A549 (cell line): ENCODE measurements around the gene PON2. TPM values are rescaled to one million over a fixed set of nuclear protein-coding genes. Genes with fewer than 3 reads are reported as not detected.
A peak's percentile ranks its signal among the peaks of the same experiment; 100 is the strongest.

Experiments used
- ATAC-seq, 2 experiments: fragments of 200-7000 bp in 1 of 2; fragments of >200 bp in 1 of 2; cut with Nextera tagmentation in 1 of 2; cut with Tn5 transposase in 1 of 2; 3 replicates each; pipeline versions ENCODE4 v1.8.0 to v1.9.1; 2018 to 2020; ENCODE audit warnings: mild to moderate bottlenecking in 1 of 2, moderate library complexity in 1 of 2
- CTCF ChIA-PET: fragments of 300-600 bp; sonication (Branson Sonifier 250); formaldehyde crosslinking; extraction: SDS; loops from one replicate; lab custom pipeline; 2021; ENCODE audit warnings: antibody characterized with exemption, inconsistent platforms; lab: Yijun Ruan, JAX
- POLR2A ChIA-PET: fragments of 350-600 bp; formaldehyde crosslinking; extraction: SDS; loops from one replicate; lab custom pipeline; 2021; ENCODE audit warnings: antibody characterized with exemption, inconsistent platforms; lab: Yijun Ruan, JAX
- DNase-seq, 2 experiments: peaks; one replicate each; pipeline versions ENCODE4 v3.0.0 to v3.0.0-alpha.2; 2011 to 2016; ENCODE audit warnings: low read depth in 1 of 2, low spot score in 1 of 2
- FAIRE-seq: peaks from 2 replicates; lab custom pipeline; 2011; peaks lifted over from hg19 to GRCh38; lab: Jason Lieb, UNC
- H3K27ac ChIP-seq, 2 experiments: fragments of >200 bp; sonication (Bioruptor Twin); formaldehyde crosslinking; 3 replicates each; pipeline ENCODE4 v1.5.1; 2016 to 2017
- H3K4me1 ChIP-seq: fragments of >200 bp; sonication (Bioruptor Twin); formaldehyde crosslinking; 3 replicates; pipeline ENCODE4 v1.6.1; 2016
- H3K4me2 ChIP-seq: fragments of >200 bp; sonication (Bioruptor Twin); formaldehyde crosslinking; 3 replicates; pipeline ENCODE4 v1.6.1; 2016
- H3K4me3 ChIP-seq: fragments of >200 bp; sonication (Bioruptor Twin); formaldehyde crosslinking; 3 replicates; pipeline ENCODE4 v1.5.1; 2016
- H3K9me3 ChIP-seq: fragments of >200 bp; sonication (Bioruptor Twin); formaldehyde crosslinking; 3 replicates; pipeline ENCODE4 v1.6.1; 2016
- BHLHE40 ChIP-seq: IDR thresholded peaks from 2 replicates; pipeline ENCODE4 v1.6.1; 2012; ENCODE audit warnings: low read depth, low read length, inconsistent platforms
- FOXS1 ChIP-seq: fragments of 250-450 bp; sonication (Bioruptor Pico); IDR thresholded peaks from 2 replicates; pipeline ENCODE4 v1.5.0; 2020; ENCODE audit warnings: mild to moderate bottlenecking, moderate library complexity
- HEYL ChIP-seq: fragments of 250-450 bp; sonication (Bioruptor Pico); IDR thresholded peaks from 2 replicates; pipeline ENCODE4 v1.8.0; 2021; ENCODE audit warnings: mild to moderate bottlenecking, moderate library complexity
- HOXA7 ChIP-seq: fragments of 250-450 bp; sonication (Bioruptor Pico); IDR thresholded peaks from 2 replicates; pipeline ENCODE4 v1.5.0; 2020; ENCODE audit warnings: mild to moderate bottlenecking, moderate library complexity
- HOXB13 ChIP-seq: fragments of 250-450 bp; sonication (Bioruptor Pico); IDR thresholded peaks from 2 replicates; pipeline ENCODE4 v1.5.0; 2020; ENCODE audit warnings: low read depth, mild to moderate bottlenecking, moderate library complexity
- JUN ChIP-seq, 2 experiments: fragments of >200 bp; sonication (Bioruptor Twin); formaldehyde crosslinking; IDR thresholded peaks; 2 replicates in 1 of 2; 3 replicates in 1 of 2; pipeline ENCODE4 v1.6.1; 2016 to 2017
- KDM5A ChIP-seq: fragments of 200-600 bp; sonication (generic); IDR thresholded peaks from 2 replicates; pipeline ENCODE4 v1.6.1; 2016; ENCODE audit warnings: antibody characterized with exemption, mild to moderate bottlenecking
- MAFK ChIP-seq: fragments of 450-650 bp; IDR thresholded peaks from 2 replicates; pipeline ENCODE4 v1.6.1; 2014; ENCODE audit not compliant: partially characterized antibody
- MAZ ChIP-seq: fragments of 150-350 bp; IDR thresholded peaks from 2 replicates; pipeline ENCODE4 v1.6.1; 2014; ENCODE audit warnings: antibody characterized with exemption, low read depth, low read length, borderline replicate concordance
- MYC ChIP-seq: IDR thresholded peaks from 2 replicates; pipeline ENCODE4 v1.6.1; 2012; ENCODE audit warnings: mild to moderate bottlenecking, inconsistent platforms, low read length, improper control_type of control experiment, borderline replicate concordance
- PHF8 ChIP-seq: fragments of 200-600 bp; sonication (generic); IDR thresholded peaks from 2 replicates; pipeline ENCODE4 v1.6.1; 2016; ENCODE audit warnings: low read depth, mild to moderate bottlenecking, antibody characterized with exemption, moderate library complexity, borderline replicate concordance
- RAD21 ChIP-seq, 2 experiments: fragments of >200 bp in 1 of 2; sonication (Bioruptor Twin) in 1 of 2; formaldehyde crosslinking in 1 of 2; IDR thresholded peaks in 1 of 2; conservative IDR thresholded peaks in 1 of 2; 2 replicates in 1 of 2; 3 replicates in 1 of 2; pipeline ENCODE4 v1.6.1; 2012 to 2018; ENCODE audit warnings: inconsistent platforms in 1 of 2
- SMC3 ChIP-seq: fragments of >200 bp; sonication (Bioruptor Twin); formaldehyde crosslinking; IDR thresholded peaks from 3 replicates; pipeline ENCODE4 v1.6.1; 2018; ENCODE audit warnings: inconsistent platforms
- WGBS: methylation state at CpG from one replicate; pipeline ENCODE4 v1.1.6; 2017; ENCODE audit errors: missing lambda C conversion rate; 5-methylcytosine and 5-hydroxymethylcytosine counted together
- polyA plus RNA-seq, 4 experiments: library from polyadenylated mRNA; depleted of rRNA in 3 of 4; stranded (reverse); fragments of >200 nt; fragmentation: RNase III in 1 of 4; extraction: RNeasy Plus Mini Kit Qiagen cat#74134 plus additional on column Dnase treatment in 1 of 4; gene quantifications; 2 replicates in 3 of 4; 3 replicates in 1 of 4; pipeline ENCODE4 v1.2.3, GENCODE V29; 2011 to 2017
- TF ChIP-seq, protein P1 (sequence below): IDR thresholded peaks from 2 replicates; pipeline ENCODE4 v1.6.1; 2012
- TF ChIP-seq, protein P2 (sequence below): fragments of >200 bp; sonication (Bioruptor Twin); formaldehyde crosslinking; IDR thresholded peaks from 3 replicates; pipeline ENCODE4 v1.5.1; 2016
- TF ChIP-seq, protein P3 (sequence below): fragments of 200-600 bp; sonication (generic); IDR thresholded peaks from 2 replicates; pipeline ENCODE4 v1.6.1; 2016; ENCODE audit warnings: antibody characterized with exemption, mild to moderate bottlenecking, moderate library complexity

Gene PON2
- polyA plus RNA-seq, 2 of the 4 experiments (the other 2 are of a cell fraction): 395 to 829 TPM

DNA sequence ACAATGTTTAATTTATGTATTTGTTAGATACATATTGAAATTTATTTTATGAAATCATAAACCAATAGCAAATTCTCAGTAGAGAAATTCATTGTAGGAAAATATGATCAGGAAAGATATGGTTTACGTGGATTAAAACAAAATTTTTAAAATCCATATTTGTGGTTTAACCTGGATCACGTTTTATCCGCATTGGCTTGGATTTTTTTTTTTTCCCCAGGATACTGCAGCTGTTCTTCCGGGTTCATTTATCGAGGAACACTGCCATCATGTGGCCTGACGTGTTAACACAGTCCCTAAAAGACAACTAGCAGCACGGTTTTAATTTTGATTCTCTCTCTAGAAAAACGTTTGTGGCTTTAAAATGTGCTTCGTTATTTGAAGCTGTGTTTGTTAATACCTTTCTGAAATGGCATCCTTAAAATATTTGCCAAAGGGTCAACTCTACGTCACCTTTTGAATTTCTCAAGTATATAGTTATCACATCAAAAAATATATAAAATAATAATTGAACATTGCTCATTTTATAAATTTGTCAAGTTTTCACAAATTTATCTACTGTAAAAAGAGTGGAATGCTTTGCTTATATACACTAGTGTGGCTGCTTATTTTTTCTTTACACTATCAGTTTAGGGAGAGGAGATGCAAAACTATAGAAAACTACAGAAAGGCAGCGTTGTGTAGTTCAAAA is 42.2 kb upstream of the PON2 start:
- peak; percentile 98 for FAIRE-seq
- Histone ChIP-seq H3K27ac (peak overlapping the region; percentile 92 to 94), H3K4me2 (peak overlapping the region; percentile 85)

DNA sequence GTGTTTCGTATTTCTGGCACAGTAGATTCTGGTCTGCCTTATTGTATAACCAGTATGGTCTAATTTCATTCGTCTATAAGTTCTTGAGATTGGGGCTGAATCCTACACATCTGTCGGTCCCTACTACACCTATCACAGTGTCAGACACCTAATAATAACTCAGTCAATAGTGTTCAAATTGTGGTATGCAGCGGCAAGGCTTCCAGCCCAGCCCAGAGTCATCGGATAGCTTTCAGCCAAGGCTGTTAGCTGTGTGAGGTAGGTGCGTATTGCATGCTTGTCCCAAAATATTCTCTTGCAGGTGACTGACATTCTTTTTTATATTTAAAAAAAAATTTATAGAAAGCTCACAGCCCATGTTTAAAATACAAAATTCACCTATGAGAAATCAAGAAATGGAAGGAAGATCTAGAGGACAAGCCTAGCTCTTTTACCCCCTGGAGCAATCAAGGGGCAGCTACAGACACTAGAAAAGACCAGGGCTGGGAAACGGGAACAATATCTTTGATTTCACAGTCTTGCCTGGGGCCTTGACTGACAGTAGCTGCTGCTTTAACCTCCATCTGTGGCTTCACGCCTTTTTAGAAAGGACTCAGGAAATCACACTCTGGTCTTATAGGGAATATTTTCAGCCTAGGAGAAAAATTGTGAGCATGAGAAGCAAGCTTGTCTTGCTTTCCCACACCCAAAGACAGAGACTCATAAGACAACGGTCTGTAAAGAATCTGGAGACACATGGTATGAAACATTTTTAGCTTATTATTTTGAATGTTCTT is 41.4 kb upstream of the PON2 start:
- Histone ChIP-seq H3K4me2 (peak overlapping the region; percentile 85), H3K4me3 (no peak overlapping the region), H3K9me3 (no peaks in the 10 kb centered on the region), H3K4me1 (peaks cover 45% of the 10 kb centered on the region), H3K27ac (peak overlapping the region; percentile 92 to 94)
- TF ChIP-seq HEYL: no peak
- TF ChIP-seq HOXB13: peak; percentile 27; the same call in 1 of the 2 replicates
- 0 out of 5 replicates have a peak, but pooled peaks of 1 of the 2 experiments have one; percentile 43 for TF ChIP-seq JUN (IDR thresholded peaks at IDR 0.05)
- TF ChIP-seq, protein P1, sequence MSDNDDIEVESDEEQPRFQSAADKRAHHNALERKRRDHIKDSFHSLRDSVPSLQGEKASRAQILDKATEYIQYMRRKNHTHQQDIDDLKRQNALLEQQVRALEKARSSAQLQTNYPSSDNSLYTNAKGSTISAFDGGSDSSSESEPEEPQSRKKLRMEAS: peak; percentile 8; the same call in 1 of the 2 replicates
- TF ChIP-seq MAFK: no peak
- TF ChIP-seq BHLHE40: no peak
- TF ChIP-seq PHF8: no peak
- DNase-seq (peak in 1 of 2 experiments; percentile 82), ATAC-seq (peak in 1 of 2 experiments; percentile 61; a peak in 3 of 6 replicates), FAIRE-seq (no peak)
- ChIA-PET POLR2A (interaction anchor here (0.6 to 3.2 kb wide), 11 partner anchors 24 to 1027 kb away, joined by 4 to 26 read pairs (median 5); partner anchors contain the start of genes PON2, PON3 and SGCE), CTCF (interaction anchor here (0.6 to 10.6 kb wide), 57 partner anchors 9 to 1187 kb away, joined by 3 to 176 read pairs (median 5); partner anchors contain the start of genes ASB4, PON1, PON2 and PON3)
- 35% methylated on average over 9 of the region's 9 CpGs for WGBS

More for the DNA sequence above, 42.2 kb upstream of the PON2 start:
- peak; percentile 49 to 54; a peak in 4 of 6 replicates for ATAC-seq
- WGBS: 7% methylated on average over 11 of the region's 11 CpGs
- TF ChIP-seq MYC: no peak
- peak; percentile 48; the same call in 1 of the 2 replicates for TF ChIP-seq BHLHE40
- TF ChIP-seq HOXA7 (CRISPR knock-in tag): no peak
- TF ChIP-seq, protein P2, sequence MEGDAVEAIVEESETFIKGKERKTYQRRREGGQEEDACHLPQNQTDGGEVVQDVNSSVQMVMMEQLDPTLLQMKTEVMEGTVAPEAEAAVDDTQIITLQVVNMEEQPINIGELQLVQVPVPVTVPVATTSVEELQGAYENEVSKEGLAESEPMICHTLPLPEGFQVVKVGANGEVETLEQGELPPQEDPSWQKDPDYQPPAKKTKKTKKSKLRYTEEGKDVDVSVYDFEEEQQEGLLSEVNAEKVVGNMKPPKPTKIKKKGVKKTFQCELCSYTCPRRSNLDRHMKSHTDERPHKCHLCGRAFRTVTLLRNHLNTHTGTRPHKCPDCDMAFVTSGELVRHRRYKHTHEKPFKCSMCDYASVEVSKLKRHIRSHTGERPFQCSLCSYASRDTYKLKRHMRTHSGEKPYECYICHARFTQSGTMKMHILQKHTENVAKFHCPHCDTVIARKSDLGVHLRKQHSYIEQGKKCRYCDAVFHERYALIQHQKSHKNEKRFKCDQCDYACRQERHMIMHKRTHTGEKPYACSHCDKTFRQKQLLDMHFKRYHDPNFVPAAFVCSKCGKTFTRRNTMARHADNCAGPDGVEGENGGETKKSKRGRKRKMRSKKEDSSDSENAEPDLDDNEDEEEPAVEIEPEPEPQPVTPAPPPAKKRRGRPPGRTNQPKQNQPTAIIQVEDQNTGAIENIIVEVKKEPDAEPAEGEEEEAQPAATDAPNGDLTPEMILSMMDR: peak; percentile 97
- 0 out of 2 replicates have a peak, but pooled peaks have one; percentile 40 for TF ChIP-seq KDM5A
- TF ChIP-seq MAZ: no peak
- TF ChIP-seq, protein P1: peak; percentile 45
- TF ChIP-seq SMC3: peak; percentile 95
- peak; percentile 98 for TF ChIP-seq RAD21 (conservative IDR thresholded peaks at IDR 0.05 in 1 of 2, IDR thresholded peaks at IDR 0.05 in 1 of 2)
- Histone ChIP-seq H3K4me1 (peaks cover 40% of the 10 kb centered on the region), H3K4me3 (no peak overlapping the region), H3K9me3 (no peaks in the 10 kb centered on the region)
- ChIA-PET POLR2A (interaction anchor here (0.6 to 3.2 kb wide), 11 partner anchors 24 to 1028 kb away, joined by 4 to 26 read pairs (median 5); partner anchors contain the start of genes PON2, PON3 and SGCE), CTCF (interaction anchor here (0.6 to 10.6 kb wide), 72 partner anchors 8 to 1192 kb away, joined by 3 to 176 read pairs (median 4); partner anchors contain the start of genes ASB4, PON1, PON2 and PON3)
- DNase-seq: peak; percentile 60 to 89

DNA sequence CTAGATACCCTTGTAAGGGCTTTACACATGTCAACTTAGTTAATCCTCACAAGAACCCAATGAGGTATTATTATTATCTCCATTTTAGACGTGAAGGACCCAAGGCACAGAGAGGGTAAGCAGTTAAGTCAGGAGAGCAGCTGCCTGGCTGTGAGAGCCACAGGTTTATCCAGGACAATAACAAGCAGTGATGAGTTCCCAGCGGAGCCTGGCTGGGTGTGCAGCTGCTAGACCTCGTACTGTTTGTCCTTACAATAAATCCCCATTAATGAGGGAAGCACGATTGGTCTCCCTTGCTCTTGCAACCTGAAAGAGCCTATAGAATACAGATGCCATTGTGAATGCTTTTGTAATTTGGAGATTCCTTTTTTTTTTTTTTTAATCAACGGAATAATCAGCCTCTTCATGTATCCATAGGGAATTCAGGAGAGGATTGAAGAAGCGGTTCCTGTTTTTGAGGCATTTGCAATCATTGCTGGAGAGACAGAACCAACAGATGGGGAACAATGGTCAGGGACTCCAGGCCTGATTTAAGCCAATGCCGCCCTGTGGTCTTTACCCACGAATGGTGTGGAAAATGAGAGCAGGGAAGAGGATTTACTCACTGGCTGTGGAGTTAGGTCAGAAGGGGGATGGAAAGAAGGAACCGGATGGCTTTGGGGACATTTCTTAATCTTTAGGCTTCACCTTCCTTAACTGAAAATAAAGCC is 38.6 kb upstream of the PON2 start:
- Histone ChIP-seq H3K27ac (peak overlapping the region; percentile 92 to 94), H3K4me3 (no peak overlapping the region), H3K4me1 (peaks cover 64% of the 10 kb centered on the region), H3K4me2 (no peak overlapping the region), H3K9me3 (no peaks in the 10 kb centered on the region)
- no peak for DNase-seq
- 91% methylated on average over 9 of the region's 9 CpGs for WGBS
- ATAC-seq: no peak
- TF ChIP-seq, protein P3, sequence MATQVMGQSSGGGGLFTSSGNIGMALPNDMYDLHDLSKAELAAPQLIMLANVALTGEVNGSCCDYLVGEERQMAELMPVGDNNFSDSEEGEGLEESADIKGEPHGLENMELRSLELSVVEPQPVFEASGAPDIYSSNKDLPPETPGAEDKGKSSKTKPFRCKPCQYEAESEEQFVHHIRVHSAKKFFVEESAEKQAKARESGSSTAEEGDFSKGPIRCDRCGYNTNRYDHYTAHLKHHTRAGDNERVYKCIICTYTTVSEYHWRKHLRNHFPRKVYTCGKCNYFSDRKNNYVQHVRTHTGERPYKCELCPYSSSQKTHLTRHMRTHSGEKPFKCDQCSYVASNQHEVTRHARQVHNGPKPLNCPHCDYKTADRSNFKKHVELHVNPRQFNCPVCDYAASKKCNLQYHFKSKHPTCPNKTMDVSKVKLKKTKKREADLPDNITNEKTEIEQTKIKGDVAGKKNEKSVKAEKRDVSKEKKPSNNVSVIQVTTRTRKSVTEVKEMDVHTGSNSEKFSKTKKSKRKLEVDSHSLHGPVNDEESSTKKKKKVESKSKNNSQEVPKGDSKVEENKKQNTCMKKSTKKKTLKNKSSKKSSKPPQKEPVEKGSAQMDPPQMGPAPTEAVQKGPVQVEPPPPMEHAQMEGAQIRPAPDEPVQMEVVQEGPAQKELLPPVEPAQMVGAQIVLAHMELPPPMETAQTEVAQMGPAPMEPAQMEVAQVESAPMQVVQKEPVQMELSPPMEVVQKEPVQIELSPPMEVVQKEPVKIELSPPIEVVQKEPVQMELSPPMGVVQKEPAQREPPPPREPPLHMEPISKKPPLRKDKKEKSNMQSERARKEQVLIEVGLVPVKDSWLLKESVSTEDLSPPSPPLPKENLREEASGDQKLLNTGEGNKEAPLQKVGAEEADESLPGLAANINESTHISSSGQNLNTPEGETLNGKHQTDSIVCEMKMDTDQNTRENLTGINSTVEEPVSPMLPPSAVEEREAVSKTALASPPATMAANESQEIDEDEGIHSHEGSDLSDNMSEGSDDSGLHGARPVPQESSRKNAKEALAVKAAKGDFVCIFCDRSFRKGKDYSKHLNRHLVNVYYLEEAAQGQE: no peak
- TF ChIP-seq FOXS1: no peak
- TF ChIP-seq, all 56 proteins: peak for 0
- ChIA-PET POLR2A (interaction anchor here (1.3 kb wide), 1 partner anchor 38 kb away, joined by 4 read pairs; the partner anchor contains the start of gene PON2), CTCF (interaction anchor here (0.8 to 10.6 kb wide), 8 partner anchors 9 to 271 kb away, joined by 3 to 124 read pairs (median 3); partner anchors contain the start of gene PON3)
- FAIRE-seq: no peak
